Fibroblast of skin of scalp (primary cell): ENCODE results near the gene LOXL1.

Source experiments
- DNase-seq: peaks from one replicate; pipeline ENCODE4 v3.0.0-alpha.2; 2013

LOXL1 gene

DNA sequence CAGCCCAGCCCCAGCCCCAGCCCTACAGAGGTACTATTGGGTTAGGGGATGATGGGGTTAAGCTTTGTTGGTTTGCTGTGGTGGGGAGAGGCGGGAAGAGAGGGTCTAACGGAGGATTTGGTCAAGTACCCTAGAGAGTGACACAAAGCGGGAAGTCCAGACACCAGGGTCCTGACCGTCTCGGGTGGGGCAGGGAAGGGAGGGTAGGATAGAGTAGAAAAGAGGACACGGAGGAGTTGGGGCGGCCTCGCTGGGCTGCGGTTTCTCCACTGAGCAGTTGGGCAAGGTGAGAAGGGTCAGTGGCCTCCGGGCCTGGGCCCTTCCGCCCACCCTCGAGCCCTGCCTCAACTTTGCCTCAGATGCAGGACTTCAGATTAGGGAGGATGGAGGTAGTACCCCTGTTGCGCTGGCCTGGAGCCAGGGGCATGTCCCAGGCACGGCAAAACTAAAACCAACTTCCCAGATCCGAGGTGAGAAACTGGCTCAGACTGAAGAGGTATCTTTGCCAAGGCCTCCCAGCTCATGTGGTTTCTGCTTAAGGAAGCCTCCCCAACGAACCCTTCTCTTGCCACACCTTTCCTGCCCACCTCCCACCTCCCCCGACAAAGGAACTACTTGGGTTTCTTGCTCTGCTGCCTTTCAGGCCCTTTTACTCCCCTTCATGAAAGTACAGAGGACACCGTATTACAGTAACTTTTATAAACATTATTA lies 68.8 kb downstream of the LOXL1 start:
- no peak for DNase-seq

DNA sequence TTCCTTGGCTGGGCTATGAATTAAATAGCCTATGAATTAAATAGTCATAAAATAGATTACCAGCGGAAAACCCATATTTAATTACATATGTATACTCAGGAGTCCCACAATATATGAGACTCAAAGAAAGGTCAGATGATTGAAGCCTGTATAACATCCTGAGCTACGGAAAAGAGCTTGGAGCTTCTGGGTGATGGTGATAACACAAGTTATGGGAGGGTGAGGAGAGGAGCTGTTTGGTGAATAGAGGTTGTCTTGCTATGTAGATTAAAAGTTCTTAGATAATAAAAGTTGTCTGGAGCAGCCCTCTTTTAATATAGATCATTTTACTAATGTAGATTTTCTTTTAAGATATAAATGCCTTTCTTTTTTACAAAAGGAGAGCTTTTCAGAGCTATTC lies 70.0 kb downstream of the LOXL1 start:
- no peak for DNase-seq

DNA sequence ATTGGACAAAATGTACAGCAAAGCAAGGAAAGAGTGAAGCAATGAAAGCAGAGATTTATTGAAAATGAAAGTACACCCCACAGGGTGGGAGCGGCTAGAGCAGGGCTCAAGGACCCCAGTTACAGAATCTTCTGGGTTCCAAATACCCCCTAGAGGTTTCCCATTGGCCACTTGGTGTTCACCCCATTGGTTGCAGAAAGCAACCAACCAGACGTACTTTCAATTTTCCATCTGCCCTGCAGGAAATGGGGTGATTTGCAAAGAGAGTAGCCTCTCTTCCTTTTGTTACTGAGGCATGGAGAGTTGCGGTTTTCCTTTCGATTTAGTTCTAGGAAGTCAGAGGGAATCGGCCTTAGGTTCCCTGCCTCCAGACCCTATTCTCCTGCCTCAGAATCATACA lies 70.7 kb downstream of the LOXL1 start:
- no peak for DNase-seq

DNA sequence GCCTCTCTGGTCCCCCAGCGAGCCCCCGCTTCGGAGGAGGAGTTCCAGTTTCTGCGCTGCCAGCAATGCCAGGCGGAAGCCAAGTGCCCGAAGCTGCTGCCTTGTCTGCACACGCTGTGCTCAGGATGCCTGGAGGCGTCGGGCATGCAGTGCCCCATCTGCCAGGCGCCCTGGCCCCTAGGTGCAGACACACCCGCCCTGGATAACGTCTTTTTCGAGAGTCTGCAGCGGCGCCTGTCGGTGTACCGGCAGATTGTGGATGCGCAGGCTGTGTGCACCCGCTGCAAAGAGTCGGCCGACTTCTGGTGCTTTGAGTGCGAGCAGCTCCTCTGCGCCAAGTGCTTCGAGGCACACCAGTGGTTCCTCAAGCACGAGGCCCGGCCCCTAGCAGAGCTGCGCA lies 71.7 kb downstream of the LOXL1 start:
- DNase-seq, result no peak
